MV-4-11 (cell line): Measurements from ENCODE around the gene PROM1.

Source experiments
- DNase-seq: peaks from one replicate; lab custom pipeline; 2025; lab: John Stamatoyannopoulos, UW

Gene PROM1

DNA sequence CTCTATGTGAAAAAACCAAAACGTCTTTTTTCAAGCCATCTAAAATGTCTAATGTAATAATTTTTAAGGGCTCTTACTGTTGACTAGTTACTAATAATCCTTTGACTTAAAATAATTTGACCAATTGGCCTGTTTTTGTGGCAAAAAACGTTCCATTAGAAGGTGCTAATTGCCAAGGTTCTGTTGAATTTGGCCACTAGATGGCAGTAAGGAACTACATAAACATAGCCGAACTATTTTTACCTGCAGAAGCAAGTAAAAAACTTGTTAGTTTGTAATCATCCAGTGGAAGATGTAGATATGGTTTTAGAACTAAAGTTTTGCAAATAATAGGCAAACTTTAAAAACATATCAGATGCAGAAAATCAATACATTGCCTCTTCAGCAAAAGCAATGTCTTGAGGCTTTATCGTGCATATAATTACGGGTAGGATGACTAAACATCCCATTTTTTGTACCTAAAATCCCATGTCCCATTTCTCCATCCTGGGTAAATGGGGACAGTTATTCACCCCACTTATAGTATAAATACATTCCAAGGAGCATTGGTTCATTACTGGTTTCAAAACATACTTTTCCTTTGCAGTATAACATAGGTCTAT, 57.6 kb downstream of the PROM1 start:
- peak; percentile 14 for DNase-seq

DNA sequence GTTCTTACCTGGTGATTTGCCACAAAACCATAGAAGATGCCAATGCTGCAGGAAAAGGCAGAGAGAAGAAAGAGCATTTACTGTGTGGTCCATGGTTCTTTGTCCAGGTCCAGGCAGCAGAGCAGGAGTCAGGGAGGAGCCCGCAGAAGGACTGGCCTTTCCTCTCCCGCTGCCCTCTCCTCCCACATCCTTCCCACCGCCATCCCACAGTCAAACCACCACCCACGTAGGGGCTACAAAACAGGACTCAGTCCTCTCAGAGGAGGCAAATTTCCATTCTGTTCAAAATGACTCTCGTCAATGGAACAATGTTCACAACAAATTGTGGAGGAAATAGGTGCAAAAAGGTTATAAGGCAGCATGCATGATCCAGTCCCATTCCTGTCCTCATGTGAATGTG, 58.6 kb downstream of the PROM1 start:
- no peak for DNase-seq

DNA sequence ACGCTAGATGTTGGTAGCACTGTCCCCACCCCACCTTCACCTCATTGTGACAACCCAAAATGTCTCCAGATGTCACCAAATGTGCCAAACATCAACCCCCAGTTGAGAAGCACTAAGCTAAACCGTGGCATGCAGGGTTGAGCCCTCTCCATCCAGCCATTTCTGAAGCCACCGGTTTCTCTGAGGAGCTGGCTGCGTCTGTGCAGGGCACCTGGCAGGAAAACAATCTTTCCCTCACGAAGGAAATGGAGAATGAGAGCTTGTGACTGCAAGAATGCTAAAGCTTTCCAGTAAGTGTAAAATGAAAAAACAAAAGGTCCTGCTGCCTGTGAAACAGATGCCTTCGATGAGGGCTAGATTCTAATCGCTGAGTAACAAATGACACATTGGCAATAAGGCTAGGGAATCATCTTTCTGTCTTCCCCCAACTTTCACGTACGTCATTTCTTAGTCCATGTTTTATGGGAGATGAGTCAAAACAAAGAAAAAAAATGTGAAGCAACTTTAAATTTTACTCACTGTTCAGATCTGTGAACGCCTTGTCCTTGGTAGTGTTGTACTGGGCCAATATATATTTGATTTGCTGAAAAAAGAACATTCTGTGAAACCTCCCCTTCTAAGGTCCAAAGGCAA, 59.9 kb downstream of the PROM1 start:
- no peak for DNase-seq

DNA sequence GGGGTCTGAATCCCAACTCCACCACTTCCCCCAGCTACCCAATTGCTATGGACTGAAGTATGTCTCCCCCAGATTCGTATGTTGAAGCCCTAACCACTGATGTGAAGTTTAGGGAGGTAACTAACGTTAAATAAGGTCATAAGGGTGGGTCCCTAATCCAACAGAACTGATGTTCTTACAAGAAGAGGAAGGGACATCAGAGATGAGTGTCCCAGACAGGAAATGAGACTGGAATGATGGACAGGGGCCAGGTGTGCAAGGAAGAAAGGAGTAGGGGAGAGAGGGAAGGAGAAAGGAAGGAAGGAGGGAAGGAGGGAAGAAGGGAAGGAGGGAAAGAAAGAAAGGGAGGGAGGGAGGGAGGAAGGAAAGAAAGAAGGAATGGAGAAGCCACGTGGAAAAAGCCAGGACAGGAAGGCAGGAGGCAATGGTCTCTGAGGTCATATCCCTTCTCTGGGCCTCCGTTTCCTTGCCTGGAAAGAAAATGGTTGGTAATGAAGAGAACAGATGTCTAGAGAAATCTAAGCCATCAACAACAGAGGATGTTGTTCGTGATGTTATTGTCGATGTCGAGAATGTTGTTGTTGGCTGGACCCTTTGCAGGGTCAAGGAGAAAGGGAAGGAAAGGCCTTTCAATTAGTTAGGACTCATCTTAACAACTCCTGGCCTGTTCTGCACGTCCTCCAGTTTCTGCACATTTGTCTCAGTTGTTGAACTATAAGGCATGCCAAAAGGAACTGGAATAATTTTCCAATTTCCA, 61.8 kb downstream of the PROM1 start:
- DNase-seq: no peak

DNA sequence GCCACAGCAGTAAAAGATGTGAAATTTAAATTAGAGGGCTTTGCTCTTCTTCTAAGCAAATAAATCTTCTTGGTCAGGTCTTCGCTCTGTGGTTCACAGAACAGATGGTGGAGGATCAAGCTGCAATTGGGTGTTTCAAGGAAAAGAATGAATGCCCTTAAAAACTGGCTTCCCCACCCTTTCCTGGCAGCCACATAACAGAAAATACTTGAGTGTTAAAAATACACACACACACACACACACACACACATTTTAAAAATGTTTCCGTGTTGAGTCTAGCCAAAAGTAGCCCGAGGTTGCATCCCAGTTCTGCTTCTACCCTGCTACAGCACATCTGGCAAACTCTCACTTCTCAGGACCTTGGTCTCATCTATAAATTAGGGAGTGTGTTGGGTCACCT, 64.2 kb downstream of the PROM1 start:
- no peak for DNase-seq

DNA sequence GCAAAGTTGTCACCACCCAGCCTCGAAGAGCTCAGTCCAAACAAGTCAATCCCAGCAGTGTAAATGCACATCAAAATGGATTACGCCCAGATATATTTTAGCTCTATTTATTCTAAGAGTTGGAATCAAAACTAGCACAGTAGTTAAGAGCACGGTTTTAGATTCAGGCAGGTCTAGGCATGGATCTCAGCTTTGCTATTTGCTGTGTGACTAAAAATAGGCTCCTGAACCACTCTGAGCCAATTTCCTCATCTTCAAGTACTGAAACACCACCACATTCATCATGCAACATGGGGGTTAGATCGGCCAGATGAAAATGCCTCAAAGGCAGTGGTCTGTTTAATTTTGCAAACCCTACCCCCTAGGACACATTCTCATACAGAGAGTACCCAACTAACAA, 65.0 kb downstream of the PROM1 start:
- no peak for DNase-seq

DNA sequence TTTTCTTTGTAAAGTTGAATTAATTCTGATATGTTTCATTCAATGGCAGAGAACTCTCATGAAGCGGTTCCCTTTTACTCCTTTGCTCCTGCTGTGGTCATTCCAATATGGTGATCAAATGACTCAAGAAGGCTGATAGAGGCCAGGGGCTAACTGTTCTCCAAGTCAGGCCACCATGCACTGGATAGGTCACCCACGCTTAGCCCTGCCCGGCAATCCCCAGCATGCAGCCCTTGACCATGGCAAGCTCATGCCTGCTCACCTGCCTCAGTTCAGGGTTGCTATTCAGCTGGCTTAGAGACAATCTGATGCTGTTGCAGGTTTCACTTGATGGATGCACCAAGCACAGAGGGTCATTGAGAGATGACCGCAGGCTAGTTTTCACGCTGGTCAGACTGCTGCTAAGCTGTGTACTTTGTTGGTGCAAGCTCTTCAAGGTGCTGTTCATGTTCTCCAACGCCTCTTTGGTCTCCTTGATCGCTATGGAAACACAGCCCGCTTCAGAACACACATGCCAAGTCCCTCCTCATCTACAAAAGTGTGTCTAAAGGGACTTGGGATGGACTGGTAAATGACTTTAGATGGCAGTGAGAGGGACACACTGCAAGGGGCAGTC, 65.7 kb downstream of the PROM1 start:
- DNase-seq: no peak

DNA sequence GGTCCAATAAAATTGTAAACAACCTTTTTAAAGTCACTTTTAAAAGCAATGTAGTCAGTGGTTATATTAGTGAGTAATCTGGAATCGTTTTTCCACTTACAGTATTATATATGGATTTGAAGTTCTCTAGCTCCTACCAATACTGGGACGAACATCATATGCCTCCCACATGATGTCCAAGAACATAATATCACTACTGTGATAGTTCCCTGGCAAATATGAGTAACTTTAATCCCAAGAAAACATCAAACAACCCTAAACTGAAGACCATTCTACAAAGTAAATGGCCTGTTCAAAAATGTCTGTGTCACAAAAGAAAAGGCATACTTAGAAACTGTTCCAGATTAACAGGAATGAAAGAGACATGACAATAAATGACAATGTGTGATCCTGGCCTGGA, 67.3 kb downstream of the PROM1 start:
- no peak for DNase-seq

DNA sequence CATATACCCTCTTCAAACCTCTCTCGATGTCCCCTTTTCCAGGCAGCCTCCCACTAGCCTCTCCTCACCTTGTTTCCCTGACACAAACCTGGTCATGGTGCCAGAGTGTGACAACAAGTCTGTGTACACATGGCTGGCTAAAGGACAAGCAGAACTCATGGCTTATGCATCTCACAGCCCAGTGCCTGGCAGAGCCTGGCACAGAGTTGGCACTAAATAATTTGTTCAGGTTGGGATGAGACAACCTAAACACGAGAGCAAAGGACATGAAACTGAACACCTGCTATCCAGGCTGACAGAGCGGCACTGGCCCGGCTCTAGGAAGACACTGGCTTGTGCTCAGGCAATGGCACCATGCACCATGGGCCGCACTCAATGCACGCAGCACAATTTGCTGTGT, 72.7 kb downstream of the PROM1 start:
- DNase-seq: no peak

DNA sequence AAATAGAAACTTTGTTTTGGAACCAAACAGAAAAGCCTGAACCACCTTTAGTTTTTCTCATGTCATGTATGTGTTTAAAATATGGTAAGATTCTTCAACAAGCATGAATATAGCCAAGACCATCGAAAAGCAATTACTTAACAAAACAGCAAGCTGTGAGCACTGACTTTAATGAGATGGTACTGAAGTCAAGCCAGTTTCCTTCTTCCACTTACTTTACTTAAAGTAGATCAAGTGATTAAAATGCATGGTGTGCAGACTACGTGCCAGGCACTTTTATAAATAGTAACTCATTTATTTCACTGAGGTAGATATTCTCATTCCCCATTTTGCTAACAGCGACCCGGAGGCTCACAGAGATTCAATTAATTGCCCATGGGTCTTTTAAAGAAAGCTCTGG, 74.7 kb downstream of the PROM1 start:
- no peak for DNase-seq

DNA sequence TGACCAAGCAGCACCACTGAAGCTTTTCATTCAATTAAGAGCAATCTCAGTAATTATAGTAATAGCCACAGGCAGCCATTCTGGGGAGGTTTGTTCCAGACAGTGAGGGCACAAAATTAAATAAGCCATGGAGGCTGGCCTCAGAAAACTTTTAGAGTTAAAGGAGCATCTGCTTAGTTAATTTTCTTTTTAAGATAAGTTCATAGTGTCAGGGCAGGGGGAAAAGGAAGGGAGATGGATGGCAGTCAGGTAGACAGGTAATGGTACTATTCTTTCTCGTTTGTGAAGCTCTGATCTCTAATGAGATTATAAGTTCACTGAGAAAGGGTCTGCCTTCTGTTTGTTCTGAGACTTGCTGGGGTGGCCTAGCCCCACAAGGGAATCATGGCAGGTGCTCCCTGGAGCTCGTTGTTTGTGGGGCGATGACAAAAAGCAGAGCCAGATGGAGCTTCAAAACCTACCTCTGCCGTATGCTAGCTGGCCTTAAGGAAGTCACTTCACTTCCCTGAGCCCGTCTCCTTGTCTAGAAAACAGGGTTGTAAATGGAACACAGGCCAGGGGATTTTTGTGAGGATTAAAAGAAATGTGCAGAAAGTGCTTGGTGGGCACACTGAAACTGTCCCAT, 76.2 kb downstream of the PROM1 start:
- no peak for DNase-seq

DNA sequence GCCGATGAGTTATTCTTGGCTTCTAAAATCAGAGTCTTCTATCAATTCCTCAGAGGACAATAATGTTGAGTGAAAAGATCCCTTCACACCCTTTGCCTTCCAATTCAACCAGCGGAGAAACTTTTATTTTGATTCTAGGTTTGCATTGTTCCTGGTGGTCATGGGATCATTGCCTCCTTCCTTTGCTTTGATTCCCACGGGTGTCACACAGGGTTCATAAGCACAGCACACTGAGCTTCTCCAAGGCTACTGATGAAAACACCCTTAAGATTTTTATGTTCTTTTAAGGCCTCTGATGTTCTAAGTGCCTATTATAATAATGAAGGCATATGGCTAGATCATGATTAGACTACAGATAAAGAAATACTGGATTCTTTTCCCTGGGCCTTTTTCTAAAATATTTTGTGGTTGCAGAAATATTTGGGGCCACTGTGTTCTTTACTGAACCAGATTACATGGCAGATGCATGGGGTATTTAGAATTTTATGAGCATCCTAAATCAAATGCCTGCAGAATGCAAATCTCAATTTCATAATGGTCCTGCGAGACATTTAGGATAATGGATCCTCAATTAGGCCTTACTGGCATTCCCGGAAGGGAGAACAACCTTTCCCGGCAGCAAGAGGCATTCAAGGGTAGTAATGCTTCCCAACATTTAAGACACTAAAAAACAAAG, 76.9 kb downstream of the PROM1 start:
- DNase-seq: no peak

DNA sequence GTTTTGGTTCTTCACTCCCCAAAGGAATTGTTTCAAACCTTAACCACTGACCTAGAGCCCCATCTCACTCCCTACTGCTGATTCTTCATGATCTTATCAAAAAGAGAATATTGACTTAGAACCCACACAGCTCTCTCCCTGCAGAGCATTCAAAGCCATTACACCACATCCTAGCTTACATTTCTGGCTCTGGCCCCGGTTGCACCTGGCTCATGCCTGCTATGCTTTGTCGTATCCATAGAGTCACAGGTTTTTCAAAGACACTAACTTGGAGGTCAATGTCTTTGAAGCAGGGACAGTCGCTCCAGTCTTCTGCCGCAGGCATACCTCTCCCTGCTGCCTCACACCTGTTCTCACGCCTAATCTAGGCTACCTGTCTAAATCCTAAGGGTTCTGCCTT, 78.1 kb downstream of the PROM1 start:
- no peak for DNase-seq

DNA sequence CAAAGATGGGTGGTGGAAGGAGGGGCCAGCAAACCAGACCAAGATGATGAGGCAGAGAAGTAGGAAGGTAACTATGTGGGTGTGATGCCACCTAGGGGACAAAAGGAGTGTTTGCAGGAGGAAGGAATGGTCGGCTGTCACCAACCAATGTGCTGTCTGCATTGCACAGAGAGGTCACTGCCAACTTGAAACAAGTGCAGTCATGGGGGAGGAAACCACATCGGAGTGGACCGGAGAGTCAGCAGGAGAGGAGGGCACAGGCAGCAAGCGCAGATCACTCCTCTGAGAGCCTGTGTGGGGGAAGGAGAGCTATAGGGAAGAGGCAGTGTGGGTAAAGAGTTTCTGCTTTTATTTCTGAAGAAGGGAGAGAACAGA, 82.4 kb downstream of the PROM1 start:
- DNase-seq: peak; percentile 61

DNA sequence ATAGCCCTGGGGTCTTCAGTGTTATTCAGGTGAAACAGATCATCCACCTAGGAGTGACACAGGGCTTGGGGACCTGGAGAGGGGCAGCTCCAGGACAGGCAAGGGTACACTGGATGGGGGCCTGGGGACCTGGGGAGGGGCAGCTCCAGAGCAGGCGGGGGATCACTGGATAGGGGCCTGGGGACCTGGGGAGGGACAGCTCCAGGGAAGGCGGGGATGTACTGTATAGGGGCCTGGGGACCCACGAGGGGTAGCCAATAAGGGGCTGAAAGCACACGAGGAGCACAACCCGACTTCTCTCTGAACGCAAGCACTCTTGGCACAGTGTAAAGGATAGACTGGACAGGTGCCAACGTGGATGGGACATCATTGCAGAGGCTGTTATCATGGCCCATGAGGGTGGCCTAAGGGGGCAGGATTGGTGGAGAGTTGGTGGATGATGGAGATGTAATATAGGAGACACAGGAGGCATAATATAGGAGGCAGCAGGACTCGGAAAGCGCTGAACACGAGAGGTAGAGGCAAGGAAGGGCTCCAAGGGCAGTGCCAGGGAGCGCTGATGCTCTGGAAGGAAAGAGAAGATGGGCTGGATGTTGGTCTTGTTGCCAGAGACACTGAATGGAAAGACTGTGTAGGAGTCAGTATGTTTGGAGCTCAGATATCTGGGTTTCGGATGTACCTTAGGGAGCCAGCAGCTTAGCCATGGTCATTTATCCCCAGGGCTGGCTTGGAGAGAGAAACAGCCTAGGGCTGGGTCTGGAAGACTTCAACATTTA, 82.9 kb downstream of the PROM1 start:
- DNase-seq: no peak

DNA sequence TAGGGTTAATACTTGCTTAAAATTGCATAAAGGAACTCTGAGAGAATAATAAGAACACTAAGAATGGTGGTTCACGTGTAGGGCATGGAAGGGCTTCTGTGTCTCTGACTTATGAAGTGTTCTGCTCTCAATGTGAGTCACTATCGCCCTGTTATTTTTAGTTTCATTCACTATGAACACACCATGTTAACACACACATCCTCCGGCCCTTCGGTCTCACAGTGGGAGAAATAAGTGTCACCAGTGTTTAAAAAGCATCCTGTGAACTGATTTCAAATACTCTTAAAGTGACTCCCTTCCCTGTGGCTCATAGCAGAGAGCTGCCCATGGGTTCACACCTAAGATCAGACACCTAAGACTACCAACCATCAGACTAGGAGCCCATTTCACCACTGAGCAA, 87.0 kb downstream of the PROM1 start:
- DNase-seq: no peak

DNA sequence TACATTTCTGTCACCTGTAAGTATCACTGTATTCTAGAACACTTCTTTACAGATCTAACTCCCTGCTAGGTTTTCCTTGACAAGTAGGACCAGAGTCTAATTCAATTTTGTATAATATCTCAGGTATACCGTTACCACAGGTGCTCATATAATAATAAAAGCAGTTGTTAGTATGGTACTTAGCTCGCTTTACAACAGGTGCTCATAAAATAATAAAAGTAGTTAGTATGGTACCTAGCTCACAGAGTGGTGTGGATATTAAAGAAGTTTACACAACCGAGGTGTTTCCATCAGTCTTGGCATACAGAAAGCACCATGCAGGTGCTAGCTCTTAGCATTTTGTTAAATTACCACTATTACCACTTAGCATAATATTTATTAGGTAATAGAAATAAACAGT, 88.0 kb downstream of the PROM1 start:
- DNase-seq: no peak

DNA sequence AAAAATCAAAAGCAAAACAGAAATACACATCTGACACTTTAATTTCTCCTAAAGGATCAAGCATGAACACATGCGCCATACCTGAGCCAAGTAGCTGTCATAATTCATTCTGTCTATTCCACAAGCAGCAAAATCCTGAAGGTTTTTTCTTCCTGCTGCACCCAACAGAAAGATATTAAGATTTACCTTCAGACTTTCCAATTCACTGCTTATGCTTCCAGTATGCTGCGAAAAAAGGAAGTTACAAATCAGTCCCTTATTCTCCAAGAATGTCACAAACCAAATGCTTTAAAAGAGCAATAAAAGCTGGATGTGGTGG, 91.7 kb downstream of the PROM1 start:
- DNase-seq: peak; percentile 25

DNA sequence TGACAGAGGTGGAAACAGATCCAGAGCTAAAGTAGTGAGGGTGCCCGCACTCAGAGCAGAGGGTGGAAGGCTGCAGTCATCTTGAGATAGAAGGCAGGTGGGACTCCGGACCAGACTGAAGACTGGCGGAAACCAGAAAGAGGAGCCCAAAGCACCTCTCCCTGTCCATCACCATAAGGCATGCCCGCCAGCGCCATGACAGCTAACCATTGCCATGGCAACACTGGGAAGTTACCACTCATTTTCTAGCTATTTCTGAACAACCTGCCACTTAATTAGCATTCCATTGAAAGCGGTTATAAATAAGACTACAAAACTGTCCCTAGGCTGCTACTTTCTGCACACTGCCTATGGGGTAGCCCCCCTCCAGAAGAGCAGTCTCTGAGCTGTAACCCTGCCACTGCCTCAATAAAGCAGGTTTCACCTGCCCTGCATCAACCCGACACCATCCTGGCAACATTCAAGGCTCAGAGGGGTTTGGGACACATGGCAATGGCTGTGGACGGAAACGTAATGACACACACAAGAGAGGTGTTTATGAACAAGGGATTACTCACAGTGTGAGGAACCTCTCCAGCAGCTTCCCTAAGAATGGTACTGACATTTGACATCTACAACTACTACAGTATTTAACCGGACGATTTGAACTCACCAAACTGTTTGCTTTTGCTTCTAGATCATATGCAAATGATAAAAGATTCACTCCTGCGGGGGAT, 93.1 kb downstream of the PROM1 start:
- no peak for DNase-seq

DNA sequence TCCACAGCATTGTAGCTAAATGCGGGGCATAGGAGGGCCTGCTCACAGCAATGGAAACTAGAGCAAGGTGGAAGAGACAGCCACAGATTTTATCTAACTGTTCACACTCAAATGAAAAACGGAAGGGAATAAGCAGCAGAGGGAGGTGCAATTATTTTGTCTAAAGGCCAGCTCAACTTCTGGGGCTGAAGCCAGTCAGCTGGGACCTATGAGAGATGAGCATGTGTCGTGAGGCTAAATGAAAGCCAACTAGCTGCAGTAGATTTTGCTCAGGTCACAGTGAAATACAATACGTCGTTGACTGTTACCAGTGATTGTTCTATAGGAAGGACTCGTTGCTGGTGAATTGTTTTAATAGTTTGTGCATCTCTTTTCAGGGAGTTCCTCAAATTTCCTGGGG, 94.4 kb downstream of the PROM1 start:
- no peak for DNase-seq

DNA sequence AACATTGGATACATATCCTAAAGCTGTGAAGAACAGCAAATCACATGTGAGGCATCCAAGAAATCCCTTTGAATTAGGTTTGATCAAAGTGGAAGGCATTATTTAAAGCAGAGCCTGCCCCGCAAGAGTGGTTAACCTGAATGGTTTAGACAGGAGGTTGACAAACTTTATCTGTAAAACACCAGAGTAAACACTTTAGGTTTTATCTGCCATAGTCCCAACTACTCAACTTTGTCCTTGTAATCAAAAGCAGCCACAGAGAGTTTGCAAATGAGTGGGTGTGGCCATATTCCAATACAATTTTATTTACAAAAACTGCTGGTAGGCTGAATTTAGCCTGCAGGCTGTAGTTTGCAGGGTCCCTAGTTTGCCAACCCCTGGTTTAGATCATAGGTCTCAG, 95.6 kb downstream of the PROM1 start:
- DNase-seq: no peak
